ENCODE data around the gene PTPN2.
A peak's percentile ranks its signal among the peaks of the same experiment; 100 is the strongest.
"Not testable (repeated sequence)": the region's sequence is repeated elsewhere in the genome, so short reads cannot be mapped to it uniquely, and the experiment has no call there.

The PTPN2 gene

DNA sequence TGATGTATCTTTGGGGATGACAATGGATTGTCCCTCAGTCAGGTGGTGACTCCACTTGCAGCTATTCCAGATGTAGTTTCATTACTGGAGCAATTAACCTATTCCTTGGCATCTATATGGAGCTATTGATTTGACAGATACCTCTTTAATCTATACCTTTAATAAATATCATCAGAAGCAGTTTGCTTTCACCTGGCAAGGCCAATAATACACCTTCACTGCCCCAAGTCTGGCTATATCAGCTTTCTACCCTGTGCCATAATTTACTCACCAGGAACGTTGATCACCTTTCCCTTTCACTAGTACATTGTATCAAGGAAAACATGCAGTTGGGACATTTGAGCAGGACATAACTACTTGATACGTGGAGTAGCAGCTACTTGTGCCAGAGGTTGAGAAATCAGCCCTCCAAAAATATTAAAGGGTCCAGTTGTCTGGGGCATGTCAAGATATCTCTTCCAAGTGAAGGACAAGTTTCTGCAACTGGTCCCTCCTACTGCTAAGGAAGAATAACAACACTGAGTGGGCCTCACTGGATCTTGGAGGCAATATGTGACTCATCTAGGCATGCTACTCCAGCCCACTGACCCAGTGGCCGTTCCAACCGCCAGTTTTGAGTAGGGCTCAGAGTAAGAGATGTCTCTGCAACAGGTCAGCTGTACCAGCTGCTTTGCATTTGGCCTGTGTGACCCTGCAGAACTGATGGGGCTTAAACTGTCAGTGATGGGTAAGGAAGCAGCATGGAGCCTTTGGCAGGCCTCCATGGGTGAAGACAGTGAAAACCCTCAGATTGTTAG lies 114.2 kb downstream of the PTPN2 start:
- no peak for DNase-seq

DNA sequence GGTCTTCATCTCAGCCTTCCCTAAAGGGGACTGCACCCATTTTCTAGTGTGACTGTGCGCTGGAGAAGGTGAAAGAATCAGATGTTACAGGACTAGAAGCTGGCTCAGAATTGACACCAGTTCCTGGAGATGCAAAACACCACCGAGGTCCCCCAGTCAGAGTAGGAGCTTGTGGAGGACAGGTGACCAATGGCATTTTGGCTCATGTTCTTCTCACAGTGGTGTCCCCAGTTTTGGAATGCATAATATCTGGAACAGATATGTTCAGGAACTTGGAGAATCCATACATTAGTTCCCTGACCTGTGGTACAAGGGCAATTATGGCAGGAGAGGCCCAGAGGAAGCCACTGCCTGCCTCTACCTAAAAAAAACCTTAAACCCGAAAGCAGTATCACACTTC lies 114.9 kb downstream of the PTPN2 start:
- DNase-seq = no peak

DNA sequence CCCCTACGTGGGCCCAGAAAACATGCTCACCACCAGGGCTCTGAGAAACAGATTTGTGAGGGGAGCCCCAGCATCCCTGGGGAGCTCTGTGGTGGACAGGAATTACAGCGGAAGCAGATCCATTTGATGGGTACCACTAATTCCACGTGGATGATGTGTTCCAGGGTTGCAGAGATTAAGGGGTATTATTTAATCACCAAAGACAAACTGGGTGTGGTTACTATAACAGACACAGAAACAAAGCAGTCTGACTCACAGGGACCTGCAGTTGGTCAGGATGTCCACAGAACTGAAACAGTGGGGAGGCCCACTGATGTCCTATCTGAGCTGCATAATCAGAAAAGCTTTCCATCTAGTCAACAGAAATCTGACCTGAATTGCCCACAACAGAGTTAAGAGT lies 115.4 kb downstream of the PTPN2 start:
- DNase-seq = no peak

DNA sequence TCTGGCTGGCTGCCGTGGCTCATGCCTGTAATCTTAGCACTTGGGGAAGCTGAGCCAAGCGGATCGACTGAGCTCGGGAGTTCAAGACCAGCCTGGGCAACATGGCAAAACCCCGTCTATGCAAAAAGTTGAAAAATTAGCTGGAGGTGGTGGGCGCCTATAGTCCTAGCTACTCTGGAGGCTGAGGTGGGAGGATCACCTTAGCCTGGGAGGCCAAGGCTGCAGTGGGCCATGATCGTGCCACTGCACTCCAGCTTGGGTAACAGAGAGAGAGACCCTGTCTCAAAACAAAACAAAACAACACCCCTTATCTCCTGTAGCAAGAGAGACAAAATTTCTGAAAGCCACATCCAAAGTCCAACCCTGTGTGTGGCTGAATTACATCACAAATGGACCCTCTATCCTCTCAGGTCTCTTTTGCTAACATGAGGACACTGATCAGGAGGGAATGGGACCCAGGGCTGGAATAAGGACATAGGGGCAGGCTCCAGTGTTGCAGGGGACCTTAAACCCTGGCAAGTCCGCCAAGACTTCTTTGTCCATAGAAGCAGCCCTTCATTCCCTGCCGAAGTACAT lies 116.4 kb downstream of the PTPN2 start:
- DNase-seq = no peak

DNA sequence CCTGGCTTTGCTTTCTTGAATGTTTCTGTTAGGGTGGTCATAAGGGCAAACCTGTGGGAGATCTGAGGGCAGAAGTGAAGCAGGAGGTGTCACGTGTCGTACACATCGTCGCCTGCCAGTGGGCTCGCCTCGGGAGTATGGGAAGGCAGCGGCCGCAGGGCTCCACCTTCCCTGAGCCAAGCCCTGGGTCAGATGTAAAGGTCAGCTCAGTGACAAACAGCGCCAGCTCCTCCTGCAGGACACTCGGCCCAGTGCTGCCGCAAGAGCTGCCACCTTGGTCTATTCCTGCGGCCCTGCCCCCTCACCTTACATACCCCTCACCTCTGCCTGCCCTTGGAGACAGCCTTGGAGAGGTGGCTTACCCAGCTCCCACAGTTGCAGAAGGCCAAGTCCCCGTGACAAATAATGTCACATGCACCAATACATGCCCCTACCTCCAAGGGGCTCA lies 117.0 kb downstream of the PTPN2 start:
- no peak for DNase-seq

DNA sequence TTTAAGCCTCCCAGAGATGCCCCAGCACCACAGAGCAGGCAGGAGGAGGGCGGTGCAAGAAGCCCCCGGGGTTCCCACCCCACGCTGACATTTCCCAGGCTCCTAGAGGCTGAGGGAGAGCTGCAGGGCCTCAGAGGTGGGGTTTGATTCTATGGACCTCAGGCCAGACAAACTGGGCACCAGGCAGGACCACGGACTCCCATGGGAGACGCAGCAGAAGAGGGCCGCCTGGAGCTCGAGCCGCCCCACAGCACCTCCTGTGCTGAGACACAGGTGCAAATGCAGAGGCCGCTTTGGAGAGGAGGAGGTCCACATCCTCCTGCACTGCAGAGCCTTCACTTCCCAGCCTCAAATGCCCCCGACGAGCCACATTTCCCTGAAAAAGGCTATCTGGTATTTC lies 118.5 kb downstream of the PTPN2 start:
- no peak for DNase-seq

DNA sequence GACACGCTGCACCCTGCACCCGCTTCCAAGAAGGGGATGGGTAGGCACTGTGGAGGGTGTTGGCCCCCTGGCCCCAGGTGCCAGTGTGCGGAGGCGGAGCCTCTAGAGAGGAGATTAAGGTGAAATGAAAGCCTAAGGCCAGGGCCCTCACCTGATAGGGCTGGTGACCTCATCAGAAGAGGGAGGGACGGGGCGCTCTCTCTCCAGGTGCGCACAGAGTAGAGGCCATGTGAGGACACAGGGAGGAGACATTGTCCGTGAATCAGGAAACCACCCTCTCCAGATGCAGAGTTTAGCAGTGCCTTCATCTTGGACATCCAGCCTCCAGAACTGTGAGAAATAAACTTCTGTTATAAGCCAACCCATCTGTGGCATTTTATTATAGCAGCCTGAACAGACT lies 118.9 kb downstream of the PTPN2 start:
- DNase-seq = no peak

DNA sequence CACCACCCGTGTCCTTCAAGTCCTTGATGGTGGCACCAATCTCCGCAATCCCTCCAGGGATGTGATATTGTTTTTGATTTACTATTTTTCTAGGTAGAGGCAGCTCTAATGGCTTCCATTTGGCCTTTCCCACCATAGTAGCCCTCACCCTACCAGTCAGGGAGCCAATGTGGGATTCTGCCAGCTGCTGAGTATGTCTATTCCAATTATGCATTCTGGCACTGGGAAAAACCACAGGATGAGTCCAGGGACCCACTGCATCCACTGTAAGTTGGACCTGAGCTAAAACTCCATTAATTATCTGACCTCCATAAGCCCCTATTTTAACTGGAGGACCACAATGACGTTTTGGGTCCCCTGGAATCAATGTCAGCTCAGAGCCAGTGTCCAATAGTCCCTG lies 125.5 kb downstream of the PTPN2 start:
- not testable (repeated sequence) for DNase-seq

DNA sequence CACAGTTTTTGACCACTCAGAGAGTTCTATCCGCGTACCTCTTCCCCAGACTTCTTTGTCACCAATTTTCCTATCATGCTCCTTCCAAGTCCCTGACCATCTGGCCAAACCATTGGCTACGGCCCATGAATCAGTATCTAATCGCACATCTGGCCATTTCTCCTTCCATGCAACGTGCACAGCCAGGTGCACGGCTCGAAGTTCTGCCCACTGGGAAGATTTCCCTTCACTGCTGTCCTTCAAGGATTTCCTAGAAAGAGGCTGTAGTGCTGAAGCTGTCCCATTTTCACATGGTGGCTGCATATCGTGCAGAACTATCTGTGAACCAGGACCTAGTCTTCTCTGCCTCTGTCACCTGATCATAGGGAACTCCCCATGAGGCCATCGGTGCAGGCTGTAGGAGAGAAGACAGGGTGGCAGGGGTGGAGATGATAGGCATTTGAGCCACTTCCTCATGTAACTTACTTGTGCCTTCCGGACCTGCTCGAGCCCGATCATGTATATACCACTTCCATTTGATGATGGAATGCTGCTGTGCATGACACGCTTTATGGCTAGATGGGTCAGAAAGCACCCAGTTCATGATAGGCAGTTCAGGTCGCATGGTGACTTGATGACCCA lies 127.3 kb downstream of the PTPN2 start:
- DNase-seq = not testable (repeated sequence)

DNA sequence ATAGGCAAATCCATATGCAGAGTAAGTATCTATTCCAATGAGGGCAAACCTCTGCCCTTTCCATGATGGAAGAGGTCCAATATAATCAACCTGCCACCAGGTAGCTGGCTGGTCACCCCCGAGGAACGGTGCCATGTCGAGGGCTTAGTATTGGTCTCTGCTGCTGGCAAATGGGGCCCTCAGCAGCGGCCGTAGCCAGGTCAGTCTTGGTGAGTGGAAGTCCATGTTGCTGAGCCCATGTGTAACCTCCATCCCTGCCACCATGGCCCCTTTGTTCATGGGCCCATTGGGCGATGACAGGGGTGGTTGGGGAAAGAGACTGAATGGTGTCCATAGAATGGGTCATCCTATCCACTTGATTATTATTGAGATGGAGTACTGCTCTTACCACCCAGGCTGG lies 128.4 kb downstream of the PTPN2 start:
- not testable (repeated sequence) for DNase-seq

DNA sequence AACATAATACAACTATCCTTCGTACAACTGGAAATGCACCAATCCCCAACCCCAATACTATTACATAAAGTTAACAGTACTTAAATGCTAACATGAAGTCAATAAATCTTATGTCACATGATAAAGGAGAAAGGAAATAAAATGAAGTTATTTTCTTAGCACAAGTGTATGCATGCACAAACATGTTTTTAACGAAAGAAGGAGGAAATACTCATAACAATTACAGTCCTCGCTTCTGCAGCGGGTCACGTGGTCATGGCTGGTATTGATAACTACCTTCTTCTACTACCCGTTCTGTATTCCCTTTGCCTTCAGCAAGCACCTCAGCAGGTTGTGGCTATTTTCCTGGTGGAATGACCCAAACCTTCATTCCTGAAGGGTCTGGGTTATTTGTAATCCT lies 129.5 kb downstream of the PTPN2 start:
- no peak for DNase-seq

DNA sequence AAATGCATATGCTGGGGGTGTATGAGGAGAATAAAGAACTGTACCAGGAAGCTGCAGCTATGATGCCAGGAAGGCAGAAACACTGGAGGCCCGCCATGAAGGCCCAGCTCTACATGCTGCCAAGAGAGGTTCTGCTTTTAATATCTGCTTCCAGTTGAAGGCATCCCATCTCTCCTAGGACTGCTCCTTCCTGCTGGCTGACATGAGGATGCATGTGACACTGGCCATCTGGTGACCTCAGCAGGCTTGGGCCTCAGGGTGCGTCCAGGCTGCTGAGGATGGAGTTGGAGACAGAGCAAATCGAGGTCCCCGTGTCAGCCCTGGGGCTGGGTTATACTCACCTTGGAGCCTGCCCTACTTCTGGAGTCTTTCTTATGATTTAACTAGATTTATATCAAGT lies 132.1 kb downstream of the PTPN2 start:
- no peak for DNase-seq

DNA sequence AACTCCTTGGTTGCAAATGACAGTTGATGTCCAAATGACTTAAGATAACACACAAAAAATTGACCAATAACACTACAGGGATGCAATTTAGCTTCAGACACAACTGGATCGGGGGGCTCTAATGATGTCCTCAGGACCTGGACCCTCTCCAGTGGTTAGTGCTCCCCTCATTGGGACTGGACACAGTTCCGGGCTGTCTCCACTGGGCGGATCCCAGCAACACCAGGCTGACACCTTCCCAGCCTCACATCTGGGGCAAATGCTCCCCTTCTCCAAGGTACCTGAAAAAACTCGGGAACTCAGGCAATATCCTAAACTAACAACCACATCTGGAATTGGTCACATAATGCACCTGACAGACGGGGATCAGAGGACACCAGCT lies 132.5 kb downstream of the PTPN2 start:
- DNase-seq = no peak

DNA sequence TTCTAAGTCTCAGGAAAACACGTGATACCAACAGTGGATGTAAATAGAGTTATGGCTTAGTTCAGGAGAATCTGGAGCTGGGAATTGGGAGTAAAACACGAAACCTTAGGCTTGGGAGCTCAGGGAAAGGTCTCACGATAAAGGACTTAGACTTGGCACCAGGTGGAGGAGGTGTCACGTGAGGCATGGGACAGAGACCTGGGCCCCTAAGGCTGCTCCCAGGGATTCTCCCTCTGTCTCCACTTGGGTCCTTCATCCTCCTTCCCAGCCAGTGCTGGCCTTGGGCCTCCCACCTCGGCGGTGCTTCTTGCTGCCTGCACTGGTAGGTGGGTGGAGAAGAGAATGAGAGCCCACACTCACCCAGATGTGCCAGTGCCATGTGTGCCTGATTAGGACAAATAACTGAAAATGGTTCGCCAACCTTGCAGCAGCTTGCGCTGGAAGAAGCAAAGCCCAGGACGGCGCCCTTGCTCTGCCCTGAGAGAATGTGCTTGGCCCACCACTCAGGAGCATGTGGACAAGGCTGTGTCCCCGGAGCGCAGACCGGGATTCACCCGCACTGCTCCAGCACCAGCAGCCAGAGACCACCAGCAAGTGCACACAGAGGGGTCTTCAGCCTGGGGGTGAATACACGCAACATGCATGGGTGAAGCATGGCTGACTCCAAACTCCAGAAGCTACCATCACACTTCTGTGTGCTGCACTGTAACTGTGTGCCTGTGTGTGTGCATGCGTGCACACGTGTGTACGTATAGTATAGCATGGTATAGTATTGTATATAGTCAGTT lies 133.1 kb downstream of the PTPN2 start:
- no peak for DNase-seq

DNA sequence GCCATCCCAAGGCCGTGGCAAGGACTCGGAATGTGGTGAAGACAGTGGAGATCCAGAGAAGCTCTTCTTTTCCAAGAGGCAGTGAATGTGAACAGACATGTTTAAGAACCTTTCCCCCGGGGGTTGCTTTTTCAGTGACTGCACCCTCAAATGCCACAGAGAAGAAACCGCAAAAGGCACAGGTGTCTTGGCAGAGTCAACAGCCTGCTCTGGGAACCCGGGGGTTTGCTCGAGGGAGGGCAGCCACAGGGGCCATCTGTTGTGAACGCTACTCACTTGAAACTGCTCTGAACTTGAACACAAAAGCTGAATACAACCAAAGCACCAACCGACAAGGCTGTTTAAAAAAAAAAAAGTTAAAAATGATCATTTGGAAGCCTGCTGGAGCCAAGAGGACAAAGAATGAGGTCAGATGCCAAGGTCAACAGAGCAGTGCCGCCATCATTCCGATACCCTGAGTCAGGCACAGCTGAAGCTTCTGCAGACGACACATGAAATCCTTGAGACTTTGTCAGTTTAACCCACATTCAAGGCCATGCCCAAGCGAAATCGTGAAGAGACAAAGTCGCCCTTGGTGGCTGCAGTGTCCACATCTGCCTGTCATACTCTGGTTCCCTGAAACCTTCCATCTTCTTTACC lies 133.8 kb downstream of the PTPN2 start:
- DNase-seq = peak; percentile 37 to 76

DNA sequence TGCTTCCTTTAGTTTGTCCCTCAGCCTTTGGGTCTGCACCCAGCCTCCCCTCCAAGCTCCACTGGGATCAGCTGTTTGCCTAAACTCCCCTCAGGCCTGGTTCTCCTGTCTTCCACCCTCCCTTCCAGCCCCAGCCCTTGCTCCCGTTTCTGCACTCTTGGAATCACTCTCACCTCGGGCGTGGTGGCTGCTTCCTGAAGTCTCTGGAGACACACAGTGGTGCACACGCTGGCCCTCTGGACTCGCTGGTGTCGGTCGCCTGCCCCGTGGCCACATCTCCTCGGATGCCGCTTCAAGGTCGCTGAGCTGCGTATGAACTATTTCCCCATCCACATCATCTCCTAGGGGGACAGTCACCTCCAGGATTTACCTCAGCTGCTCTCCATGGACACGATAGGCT lies 134.9 kb downstream of the PTPN2 start:
- no peak for DNase-seq

DNA sequence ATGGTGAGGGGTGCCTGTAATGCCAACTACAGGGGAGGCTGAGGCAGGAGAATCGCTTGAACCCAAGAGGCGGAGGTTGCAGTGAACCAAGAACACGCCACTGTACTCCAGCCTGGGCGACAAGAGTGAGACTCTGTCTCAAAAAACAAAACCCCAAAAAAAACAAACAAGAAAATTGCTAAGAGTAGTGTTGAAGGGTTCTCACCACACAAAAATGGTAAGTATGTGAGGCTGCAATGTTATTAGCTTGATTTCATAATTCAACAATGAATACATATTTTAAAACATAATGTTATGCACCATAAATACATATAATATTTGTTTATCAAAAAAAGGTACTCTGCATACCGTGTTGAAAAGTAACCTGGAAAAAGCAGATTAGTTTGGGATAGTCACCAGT lies 135.4 kb downstream of the PTPN2 start:
- no peak for DNase-seq

DNA sequence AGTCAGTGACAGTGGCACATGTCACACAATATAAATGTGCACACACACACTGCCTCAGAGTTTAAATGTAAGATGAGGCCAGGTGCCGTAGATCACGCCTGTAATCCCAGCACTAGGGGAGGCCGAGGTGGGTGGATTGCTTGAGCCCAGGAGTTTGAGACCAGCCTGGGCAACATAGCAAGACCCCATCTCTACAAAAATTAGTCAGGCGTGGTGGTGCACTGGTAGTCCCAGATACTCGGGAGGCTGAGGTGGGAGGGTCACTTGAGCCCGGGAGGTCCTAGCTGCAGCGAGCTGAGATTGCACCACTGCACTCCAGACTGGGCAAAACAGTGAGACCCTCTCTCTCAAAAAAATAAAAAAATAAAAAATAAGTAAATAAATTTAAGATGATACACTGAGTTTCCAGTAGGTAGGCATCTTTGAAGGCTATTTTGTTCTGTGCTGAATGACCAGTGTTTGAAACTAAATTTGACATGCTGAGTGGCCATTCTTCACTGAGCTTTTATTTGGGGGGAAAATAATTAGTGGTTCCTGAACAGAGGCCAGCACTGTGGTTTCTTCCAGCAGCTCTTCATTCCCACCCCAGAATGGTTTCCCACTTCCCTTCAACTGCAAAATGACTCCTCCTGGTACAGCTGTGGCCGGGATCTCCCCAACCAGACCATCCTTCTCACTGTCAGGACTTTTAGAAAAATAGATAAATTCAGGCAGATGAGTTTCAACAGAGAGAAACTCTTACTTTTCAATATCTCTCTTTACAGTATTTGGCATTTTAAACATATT lies 136.3 kb downstream of the PTPN2 start:
- no peak for DNase-seq

DNA sequence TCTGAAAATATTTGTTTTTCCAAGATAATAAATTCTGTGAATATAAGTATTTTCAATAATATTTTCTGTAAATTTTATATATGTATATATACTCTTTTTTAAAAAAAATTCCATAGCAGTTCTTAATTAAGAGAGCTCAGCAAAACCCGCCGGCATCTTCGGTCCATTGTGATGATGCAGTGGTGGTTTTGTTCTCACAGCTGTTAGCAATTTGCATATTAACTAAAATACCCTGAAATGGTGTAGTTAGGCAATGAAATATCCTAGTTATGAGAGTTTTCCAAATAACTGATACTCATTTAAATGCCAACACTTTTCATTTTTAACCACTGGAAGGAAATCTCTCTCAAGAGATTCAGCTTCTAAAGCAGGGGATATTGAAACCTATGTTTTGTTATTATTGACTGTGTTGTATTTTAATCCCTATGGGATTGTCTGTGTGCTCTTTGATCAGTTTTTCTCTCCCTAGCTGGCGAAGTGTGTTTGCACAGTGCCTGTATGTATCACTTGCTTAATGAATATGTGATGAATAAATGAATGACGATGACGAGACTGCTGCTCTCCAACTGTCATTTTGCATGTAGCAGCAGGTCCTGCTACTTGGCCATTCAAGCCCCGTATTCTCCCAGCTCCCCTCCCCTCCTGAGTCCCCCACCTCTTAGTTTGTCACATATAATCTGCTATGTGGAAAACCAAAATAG lies 138.8 kb downstream of the PTPN2 start:
- DNase-seq = no peak

DNA sequence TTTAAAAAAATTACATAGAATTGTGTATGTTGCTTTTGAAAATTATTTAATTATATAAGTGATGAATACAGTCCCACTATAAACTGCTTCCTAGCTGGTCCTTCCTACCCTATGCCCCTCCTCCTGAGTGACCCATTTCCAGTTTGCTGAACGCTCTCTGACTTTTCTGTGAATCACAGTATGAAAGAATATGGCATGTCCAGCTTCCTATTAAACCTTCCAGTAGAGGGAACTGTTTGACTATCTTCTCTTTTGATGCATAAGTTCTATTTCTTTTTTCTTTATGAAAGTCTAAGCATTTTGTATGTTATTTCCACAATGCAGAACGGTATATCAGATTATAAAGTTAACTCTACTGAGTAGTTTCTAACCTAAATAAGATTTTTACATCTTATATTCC lies 139.9 kb downstream of the PTPN2 start:
- DNase-seq = peak; percentile 4 to 55

DNA sequence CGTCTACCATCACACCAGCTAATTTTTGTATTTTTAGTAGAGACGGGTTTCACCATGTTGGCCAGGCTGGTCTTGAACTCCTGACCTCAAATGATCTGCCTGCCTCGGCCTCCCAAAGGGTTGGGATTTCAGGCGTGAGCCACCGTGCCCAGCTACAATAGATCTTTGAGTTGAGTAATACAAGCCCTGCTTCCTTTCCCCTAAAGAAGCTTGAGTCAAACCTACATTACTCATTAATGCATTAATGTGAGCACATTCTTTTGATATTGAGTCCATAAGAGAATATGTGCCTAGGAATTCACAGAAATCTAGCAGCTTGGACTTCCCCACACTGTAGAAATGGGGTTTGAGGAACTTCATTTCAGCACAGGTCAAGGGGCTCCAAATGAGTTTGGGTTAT lies 141.6 kb downstream of the PTPN2 start:
- DNase-seq = no peak
